Transverse colon (tissue), 4 donors: ENCODE measurements around the gene BDKRB2.

Source experiments
- CTCF ChIP-seq, 5 experiments: fragments of 200-600 bp in 3 of 5; fragments of 450-650 bp in 2 of 5; sonication (generic) in 3 of 5; IDR thresholded peaks; 1 replicate in 2 of 5; 2 replicates in 3 of 5; pipeline ENCODE4 v1.5.1; 2016 to 2017; ENCODE audit warnings: antibody characterized with exemption in 5 of 5, inconsistent platforms in 3 of 5, mild to moderate bottlenecking in 2 of 5, moderate library complexity in 1 of 5
- EP300 ChIP-seq: sonication (generic); formaldehyde crosslinking; IDR thresholded peaks from one replicate; pipeline ENCODE4 v1.6.1; 2017; ENCODE audit warnings: antibody characterized with exemption, low read depth
- POLR2A ChIP-seq: fragments of 450-650 bp; IDR thresholded peaks from one replicate; pipeline ENCODE4 v1.6.1; 2016; ENCODE audit warnings: antibody characterized with exemption, mild to moderate bottlenecking, moderate library complexity
- POLR2AphosphoS5 ChIP-seq, 3 donors: sonication (generic); formaldehyde crosslinking; IDR thresholded peaks; one replicate each; pipeline ENCODE4 v1.6.1; 2016; ENCODE audit warnings: antibody characterized with exemption in 3 of 3

GRCh38 chr14:96197163-96197852, 7.3 kb upstream of the BDKRB2 start:
- no peak for TF ChIP-seq CTCF (IDR thresholded peaks at IDR 0.05)
- no peak for TF ChIP-seq POLR2AphosphoS5 (IDR thresholded peaks at IDR 0.05)
- TF ChIP-seq EP300, result no peak
- no peak for TF ChIP-seq POLR2A
